Prostate gland (tissue), 2 donors: ENCODE results near the gene OGFOD3.

ENCODE experiments used
- POLR2AphosphoS5 ChIP-seq: sonication (generic); formaldehyde crosslinking; IDR thresholded peaks from one replicate; pipeline ENCODE4 v1.6.1; 2017; ENCODE audit warnings: antibody characterized with exemption
- TF ChIP-seq, protein P1 (sequence below), 4 experiments: fragments of 200-600 bp in 2 of 4; fragments of 450-650 bp in 2 of 4; sonication (generic) in 2 of 4; IDR thresholded peaks; 1 replicate in 3 of 4; 2 replicates in 1 of 4; pipeline ENCODE4 v1.5.1; 2016 to 2019; ENCODE audit warnings: antibody characterized with exemption in 4 of 4, mild to moderate bottlenecking in 2 of 4, moderate library complexity in 2 of 4

- TF ChIP-seq, protein P1, sequence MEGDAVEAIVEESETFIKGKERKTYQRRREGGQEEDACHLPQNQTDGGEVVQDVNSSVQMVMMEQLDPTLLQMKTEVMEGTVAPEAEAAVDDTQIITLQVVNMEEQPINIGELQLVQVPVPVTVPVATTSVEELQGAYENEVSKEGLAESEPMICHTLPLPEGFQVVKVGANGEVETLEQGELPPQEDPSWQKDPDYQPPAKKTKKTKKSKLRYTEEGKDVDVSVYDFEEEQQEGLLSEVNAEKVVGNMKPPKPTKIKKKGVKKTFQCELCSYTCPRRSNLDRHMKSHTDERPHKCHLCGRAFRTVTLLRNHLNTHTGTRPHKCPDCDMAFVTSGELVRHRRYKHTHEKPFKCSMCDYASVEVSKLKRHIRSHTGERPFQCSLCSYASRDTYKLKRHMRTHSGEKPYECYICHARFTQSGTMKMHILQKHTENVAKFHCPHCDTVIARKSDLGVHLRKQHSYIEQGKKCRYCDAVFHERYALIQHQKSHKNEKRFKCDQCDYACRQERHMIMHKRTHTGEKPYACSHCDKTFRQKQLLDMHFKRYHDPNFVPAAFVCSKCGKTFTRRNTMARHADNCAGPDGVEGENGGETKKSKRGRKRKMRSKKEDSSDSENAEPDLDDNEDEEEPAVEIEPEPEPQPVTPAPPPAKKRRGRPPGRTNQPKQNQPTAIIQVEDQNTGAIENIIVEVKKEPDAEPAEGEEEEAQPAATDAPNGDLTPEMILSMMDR (IDR thresholded peaks at IDR 0.05), result no peak
- TF ChIP-seq POLR2AphosphoS5, result no peak
These were observed 15.5 kb downstream of the OGFOD3 start for GRCh38 chr17:82402865-82403264.
